Measurements from ENCODE around the gene RAE1.
A peak's percentile ranks its signal among the peaks of the same experiment; 100 is the strongest.

Gene RAE1

DNA sequence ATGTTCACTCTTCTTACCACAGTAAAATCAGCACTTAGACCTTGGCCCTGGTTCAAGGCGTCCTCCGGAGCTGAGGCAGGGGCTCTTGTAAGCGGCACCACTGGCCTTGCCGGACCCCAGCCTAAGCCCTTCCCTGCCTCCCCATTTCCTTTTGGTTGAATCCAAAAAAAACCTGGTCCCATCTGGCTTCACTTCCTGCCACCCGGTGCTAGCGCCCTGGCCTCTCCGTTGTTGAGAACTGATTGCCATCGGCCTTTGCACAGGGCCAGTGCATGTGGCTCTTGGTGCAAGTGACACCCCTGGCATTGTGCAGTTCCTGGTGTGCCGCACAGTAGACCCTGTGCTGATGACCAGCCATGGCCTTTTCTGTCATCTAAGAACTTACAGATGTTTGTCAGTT, 21.1 kb downstream of the RAE1 start:
- no peak for DNase-seq (ENCODE audit: low read depth in 2 of 2)

GRCh38 chr20:57372581-57373350, 21.7 kb downstream of the RAE1 start:
- DNase-seq (ENCODE audit: low read depth in 2 of 2), result no peak

DNA sequence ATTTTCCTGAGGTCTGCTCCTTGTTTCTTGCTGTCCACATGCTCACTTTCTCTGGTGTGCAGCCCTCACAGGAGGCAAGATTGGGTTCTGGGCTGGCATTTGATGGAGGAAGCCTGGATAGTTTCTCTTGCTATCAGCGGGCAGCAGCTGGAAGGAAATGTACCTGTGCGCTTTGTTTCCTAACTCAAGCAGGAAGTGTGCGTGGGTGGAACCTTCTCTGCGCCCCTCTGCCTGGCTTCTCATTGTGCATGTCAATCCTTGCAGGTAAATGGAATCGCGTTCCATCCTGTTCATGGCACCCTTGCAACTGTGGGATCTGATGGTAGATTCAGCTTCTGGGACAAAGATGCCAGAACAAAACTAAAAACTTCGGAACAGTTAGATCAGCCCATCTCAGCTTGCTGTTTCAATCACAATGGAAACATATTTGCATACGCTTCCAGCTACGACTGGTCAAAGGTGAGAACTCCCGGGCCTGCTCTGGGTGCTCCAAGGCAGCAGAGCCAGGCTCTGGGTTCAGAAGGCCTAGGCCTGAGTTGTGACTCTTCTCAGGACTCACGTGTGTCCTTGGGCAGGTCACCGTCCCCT, 23.4 kb downstream of the RAE1 start:
- DNase-seq (ENCODE audit: low read depth in 2 of 2), result no peak

GRCh38 chr20:57374931-57375651, 24.0 kb downstream of the RAE1 start:
- DNase-seq (ENCODE audit: low read depth in 2 of 2), result no peak

GRCh38 chr20:57375652-57376230, 24.7 kb downstream of the RAE1 start:
- DNase-seq (ENCODE audit: low read depth in 2 of 2), result no peak

DNA sequence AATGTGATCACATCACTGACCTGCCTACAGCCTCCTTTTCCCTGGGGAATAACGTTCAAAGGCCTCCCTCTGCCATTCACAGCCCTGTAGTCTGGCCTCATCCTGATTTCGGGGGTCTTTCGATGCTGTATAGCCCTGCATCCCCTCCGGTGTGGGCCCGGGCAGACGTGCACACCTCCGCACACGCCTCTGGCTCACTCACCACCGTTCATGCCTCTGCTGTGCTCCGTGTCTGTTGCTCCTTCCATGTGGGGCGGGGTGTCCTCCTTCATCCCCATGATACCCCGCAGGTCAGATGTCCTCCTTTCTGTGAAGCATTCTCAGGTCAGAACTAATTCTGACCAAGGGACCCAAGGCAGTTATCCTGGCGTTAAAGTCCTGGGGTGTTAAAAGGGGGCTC, 26.3 kb downstream of the RAE1 start:
- DNase-seq (ENCODE audit: low read depth in 2 of 2), result no peak

DNA sequence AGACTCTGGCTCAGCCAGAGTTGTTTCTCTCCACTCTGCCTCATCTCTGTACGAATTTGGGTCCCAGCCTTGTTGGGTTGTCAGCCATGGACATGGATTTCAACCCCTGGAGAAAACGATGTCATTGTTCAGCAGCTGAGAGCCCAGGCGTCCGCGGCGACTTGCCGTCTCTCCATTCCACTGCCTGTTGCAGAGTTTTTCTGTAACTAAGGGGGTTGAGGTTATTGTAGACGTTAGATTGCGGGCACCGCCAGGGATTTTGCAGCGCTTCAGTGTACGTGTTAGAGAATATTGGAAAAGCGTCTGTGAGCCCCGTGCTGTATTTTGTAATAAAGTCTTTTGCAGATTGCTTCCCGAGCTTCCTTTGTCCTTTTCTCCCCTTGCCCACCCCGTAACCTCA, 27.1 kb downstream of the RAE1 start:
- no peak for DNase-seq (ENCODE audit: low read depth in 2 of 2)

DNA sequence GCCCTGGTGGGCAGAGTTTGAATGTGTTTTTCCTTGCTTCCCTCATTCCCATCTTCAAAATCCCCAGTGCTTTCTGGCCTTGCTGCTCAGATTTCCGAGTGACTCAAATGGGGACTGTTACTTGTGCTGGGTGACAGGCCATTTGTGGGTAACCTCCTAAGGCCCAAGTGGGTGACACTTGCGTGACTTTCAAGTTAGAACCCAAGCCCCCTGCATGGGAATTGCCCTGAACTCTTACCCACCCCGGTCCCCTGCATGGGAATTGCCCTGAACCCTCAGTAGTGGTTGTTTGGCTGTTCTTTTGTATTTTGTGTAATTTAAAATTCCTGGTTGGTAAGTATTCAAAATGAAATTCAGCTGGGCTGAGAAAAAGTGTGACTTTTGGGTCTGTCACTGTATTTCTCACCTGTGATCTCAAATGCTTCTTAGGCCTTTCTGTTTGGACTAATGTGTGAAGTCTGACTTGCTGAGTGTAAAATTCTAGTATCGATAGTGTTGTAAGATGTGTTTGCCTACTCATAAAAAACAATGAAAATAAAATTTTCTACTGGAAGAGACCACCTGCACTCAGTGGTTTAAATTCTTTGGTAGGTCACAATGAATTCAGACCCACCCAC, 27.7 kb downstream of the RAE1 start:
- no peak for DNase-seq (ENCODE audit: low read depth in 2 of 2)

- no peak for DNase-seq (ENCODE audit: low read depth in 2 of 2)
Observed at GRCh38 chr20:57379263-57379647, 28.2 kb downstream of the RAE1 start.

- no peak for DNase-seq (ENCODE audit: low read depth in 2 of 2)
Observed at GRCh38 chr20:57380081-57380750, 29.2 kb downstream of the RAE1 start.

DNA sequence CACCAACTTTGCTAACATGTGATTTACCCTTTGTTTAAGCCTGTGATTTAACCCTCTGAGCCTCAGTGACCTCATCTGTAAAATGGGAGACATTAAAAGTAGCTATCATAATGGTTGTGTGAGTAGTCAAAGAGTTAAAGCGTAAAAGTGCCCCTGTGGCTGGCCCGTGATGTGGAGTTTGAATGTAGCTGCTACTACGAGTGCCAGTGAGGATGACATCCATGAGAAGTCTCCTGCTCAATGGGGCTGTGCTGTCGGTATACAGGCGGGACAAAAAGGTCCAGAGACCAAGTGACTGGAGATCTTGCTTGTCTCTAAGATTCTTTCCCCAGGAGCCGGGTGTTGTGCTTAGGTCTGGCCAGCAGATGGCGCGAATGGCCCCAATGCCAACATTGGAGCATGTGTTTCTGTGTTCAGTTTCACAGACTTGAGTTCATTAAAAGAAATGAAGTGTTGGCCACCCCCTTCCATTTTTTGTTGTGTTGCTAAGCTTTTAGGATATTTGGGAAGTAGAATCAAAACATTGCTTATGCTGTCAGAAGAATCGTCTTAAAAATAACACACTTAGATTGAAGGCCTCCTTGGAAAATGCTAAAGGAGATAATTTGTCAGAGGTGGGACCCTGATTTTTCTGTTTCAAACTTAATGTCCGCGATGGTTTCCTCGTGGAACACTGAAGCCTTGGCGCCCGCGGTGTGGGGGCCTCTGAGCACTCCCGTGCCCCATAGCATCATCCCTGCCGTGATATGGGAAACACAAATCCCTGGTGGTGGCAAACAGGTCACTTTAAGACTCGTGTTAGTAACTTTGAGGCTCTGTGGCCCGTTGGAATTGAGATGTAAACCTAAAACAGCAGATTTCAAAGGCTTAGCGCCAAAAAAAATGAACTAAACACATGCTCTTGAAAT, 30.8 kb downstream of the RAE1 start:
- DNase-seq (ENCODE audit: low read depth in 2 of 2), result peak; percentile 64 to 73

DNA sequence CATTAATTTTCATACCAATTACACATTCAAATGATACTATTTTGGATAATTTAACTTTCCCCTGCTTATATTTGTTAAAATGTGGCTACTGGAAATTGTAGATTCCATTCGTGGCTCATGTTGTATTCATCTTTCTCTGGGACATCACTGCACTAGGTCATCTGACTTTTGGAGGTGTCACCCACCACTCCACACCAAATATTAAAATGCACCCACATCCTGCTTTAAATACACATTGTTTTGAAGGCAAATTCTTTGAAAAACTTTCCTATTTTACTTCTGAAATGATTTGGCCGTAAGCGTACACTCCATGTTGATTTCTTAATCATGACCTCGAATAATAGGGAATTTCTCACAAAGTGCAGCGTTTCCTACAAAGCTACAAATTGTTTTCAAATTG, 31.5 kb downstream of the RAE1 start:
- no peak for DNase-seq (ENCODE audit: low read depth in 2 of 2)

- DNase-seq (ENCODE audit: low read depth in 2 of 2), result no peak
Observed at GRCh38 chr20:57383447-57384347, 32.6 kb downstream of the RAE1 start.

- DNase-seq (ENCODE audit: low read depth in 2 of 2), result no peak
Observed at GRCh38 chr20:57384486-57384885, 33.4 kb downstream of the RAE1 start.

DNA sequence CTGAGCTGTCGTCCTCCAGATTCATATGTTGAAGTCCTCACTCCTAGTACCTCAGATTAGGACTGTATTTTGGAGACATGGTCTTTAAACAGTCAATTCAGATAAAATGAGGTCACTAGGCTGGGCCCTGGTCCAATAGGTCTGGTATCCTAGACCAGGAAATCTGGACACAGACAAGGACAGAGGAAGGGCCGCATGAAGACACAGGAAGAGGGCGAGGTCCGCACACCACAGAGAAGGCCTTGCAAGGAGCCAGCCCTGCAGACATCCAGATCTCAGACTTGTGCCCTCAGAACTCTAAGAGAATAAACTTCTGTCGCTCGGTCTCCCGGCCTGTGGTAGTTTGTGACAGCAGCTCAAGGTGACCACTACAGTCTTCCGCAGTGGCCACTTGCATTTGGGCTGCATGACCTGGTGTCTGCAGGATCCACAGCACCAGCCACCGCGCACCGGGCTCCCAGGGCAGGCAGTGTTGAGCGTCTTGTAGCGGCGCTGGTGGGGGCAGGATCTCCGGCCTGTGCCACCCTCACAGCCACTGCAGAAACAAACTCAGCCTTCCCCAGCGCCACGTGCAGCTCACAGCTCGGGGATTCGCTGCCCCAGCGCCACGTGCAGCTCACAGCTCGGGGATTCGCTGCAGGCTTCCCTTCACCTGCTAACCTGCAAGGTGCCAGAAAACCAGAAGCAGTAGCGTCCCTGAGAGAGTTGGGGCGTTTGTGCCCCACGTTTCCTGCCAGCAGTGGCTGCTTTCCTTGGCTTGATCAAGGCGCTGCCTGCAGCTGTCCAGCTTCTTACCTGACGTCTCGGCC, 34.1 kb downstream of the RAE1 start:
- DNase-seq (ENCODE audit: low read depth in 2 of 2), result no peak

DNA sequence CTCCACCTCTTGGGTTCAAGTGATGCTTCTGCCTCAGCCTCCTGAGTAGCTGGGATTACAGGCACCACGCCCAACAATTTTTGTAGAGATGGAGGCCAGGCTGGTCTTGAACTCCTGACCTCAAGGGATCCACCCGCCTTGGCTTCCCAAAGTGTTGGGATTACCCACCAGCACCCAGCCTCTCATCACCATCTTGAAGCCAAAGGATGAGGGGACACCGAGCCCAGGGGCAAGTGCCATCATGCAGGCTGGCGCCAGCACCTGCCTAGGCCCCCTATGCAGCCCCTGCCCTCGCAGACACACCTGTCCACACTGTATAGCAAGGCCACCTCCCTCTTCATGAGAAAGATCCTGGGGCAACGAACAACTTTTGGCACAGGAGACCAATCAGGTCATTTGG, 34.9 kb downstream of the RAE1 start:
- DNase-seq (ENCODE audit: low read depth in 2 of 2), result no peak

DNA sequence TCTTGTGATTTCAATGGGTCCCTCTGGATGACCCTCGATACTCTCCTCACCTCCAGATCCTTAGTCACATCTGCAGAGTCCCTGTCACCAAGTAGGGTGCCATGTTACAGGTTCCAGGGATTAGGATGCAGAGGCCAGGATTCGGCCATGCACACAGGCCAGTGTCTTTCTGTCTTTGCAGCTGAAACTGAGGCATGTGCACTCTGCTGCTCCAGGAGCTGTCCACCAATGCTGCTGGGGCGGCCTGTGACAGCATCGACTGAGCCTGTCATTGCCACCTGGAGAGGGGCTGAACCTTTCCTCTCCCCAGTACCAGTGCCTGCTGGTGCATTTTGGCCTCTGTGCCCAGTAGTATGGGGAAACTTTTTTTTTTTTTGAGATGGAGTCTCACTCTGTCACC, 35.7 kb downstream of the RAE1 start:
- DNase-seq (ENCODE audit: low read depth in 2 of 2), result no peak

GRCh38 chr20:57387463-57387862, 36.4 kb downstream of the RAE1 start:
- no peak for DNase-seq (ENCODE audit: low read depth in 2 of 2)

DNA sequence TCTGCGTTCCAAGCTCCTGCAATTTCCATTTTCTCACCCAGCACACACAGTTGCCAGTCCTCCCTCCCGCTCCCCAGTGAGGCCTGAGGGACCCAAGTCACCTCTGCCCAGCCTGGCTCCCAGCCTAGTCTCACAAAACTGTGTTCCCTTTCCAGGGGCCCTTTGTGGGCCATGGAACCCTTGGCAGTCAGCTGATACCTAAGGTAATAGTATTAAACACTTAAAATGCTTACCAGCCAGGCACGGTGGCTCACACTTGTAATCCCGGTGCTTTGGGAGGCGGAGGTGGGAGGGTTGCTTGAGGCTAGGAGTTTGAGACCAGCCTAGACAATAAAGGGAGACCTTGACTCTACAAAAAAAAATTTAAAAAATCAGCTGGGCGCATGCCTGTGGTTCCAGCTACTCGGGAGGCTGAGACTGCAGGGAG, 36.9 kb downstream of the RAE1 start:
- DNase-seq (ENCODE audit: low read depth in 2 of 2), result no peak
